BE2C (cell line): ENCODE data around the gene GMNN.

Experiments used
- DNase-seq: peaks from one replicate; pipeline ENCODE4 v3.0.0-alpha.2; 2020
- H3K27me3 ChIP-seq: fragments of 250-450 bp; sonication (Bioruptor Pico); 2 replicates; pipeline ENCODE4 v1.5.1; 2020; ENCODE audit warnings: mild to moderate bottlenecking
- H3K36me3 ChIP-seq: fragments of 250-450 bp; sonication (Bioruptor Pico); 2 replicates; pipeline ENCODE4 v1.5.1; 2020; ENCODE audit warnings: mild to moderate bottlenecking
- H3K4me1 ChIP-seq: fragments of 250-450 bp; sonication (Bioruptor Pico); 2 replicates; pipeline ENCODE4 v1.5.1; 2020
- H3K4me3 ChIP-seq: 2 replicates; pipeline ENCODE4 v1.5.1; 2011; ENCODE audit warnings: low read depth, low read length
- H3K9me3 ChIP-seq: fragments of 250-450 bp; sonication (Bioruptor Pico); 2 replicates; pipeline ENCODE4 v1.5.1; 2020
- CTCF ChIP-seq: IDR thresholded peaks from 2 replicates; pipeline ENCODE4 v1.5.1; 2012; ENCODE audit warnings: mild to moderate bottlenecking, low read depth, low read length

The GMNN gene

DNA sequence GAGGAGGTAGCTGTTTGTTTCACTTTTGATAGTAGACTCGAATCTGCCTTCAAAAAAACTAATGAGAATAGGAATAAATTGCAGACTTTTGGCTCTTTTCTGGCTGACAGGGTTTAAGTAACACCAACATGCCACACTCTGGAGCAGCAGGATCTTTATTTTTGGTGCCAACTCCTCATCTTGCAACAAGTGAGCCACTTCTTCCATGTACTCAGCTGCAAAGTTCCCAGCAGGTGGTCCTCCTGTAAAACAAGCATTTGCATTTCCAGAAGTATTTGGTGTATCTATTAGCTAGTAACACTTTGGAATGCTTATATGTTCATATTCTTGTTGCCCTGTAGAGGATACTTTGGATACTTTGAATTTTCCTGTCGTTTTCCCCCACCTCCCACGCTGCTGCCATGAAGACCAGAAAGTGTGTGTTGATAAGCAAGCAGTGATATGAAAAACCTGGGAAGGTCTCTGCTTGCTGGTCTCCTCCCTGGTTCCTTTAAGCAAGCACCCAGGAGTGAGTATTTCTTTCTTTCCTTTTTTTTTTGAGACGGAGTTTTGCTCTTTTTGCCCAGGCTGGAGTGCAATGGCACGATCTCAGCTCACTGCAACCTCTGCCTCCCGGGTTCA lies 23.0 kb downstream of the GMNN start:
- Histone ChIP-seq H3K9me3 (no peaks in the 10 kb centered on the region), H3K4me1 (peaks cover 5% of the 10 kb centered on the region; the same call in 1 of the 2 replicates), H3K36me3 (no peaks in the 10 kb centered on the region), H3K27me3 (no peaks in the 10 kb centered on the region), H3K4me3 (no peak overlapping the region)
- DNase-seq = no peak
- no peak for TF ChIP-seq CTCF

DNA sequence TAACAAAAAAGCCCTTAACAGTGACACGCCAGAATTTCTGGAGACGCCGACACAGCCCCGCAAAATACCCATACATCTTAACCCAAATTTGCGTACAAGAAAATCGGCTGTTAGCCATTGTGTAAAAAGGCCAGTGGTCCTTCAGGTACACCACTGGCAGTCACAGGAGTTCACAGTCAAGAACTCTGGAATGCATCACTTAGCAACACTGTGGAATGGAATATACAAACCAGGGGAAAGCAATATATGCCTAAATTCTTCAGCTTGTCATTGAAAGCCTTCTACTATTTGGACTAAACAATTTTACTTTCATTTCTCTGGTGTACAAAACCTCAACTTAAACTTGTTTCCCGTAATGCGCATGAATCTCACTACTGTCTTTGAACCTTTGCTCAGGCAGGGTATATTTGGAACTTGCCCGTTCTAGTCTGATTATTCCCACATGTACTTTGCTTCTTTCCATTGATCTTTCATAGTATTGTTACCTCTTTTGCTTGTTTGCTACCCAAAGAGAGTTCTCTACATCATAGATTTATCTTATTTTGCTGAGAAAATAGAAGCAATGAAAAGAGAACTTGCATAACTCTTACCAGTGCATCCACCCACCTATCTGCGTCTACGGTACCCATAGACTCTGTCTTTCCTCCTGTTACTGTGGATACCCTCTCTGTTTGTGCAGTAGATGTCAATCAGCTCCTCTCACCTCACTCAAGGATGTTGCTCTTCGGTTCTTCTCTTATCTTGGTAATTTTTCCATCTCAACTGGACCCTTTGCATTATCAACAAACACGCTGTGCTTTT lies 24.2 kb downstream of the GMNN start, which contains the start of gene ARMH2:
Gene ARMH2 (minus strand): TSS at position 178 of the 801 bp plus-strand sequence. CDS start 60 bp downstream, at position 118.
- H3K4me3 ChIP-seq = no peak within 1 kb of the TSS

DNA sequence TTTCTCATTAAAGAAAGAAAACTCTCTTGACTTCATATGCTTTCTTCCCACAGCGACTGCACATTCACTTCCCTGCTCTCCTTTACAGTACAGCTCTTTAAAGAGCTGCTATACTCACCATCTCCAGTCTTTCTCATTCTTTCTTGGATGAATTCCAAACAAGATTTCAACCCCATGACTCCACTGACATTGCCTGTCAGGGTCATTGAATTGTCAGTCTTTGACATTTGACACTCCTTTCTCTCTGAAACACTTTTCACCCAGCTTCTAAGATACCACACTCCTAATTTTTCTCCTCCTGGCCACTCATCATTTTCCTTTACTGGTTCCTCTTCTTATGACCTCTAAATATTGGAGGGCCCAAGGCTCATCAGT lies 24.8 kb downstream of the GMNN start:
- Histone ChIP-seq H3K9me3 (no peaks in the 10 kb centered on the region), H3K36me3 (no peaks in the 10 kb centered on the region), H3K4me1 (peaks cover 5% of the 10 kb centered on the region; the same call in 1 of the 2 replicates), H3K4me3 (no peak overlapping the region), H3K27me3 (no peaks in the 10 kb centered on the region)
- no peak for TF ChIP-seq CTCF
- DNase-seq = no peak

More for the DNA sequence above, 24.2 kb downstream of the GMNN start, which contains the start of gene ARMH2:
- no peak for DNase-seq
- peaks cover 5% of the 10 kb centered on the region; the same call in 1 of the 2 replicates for H3K4me1 ChIP-seq
- no peaks in the 10 kb centered on the region for H3K27me3 ChIP-seq
- no peak for TF ChIP-seq CTCF
- H3K36me3 ChIP-seq = no peaks in the 10 kb centered on the region
- no peaks in the 10 kb centered on the region for H3K9me3 ChIP-seq

DNA sequence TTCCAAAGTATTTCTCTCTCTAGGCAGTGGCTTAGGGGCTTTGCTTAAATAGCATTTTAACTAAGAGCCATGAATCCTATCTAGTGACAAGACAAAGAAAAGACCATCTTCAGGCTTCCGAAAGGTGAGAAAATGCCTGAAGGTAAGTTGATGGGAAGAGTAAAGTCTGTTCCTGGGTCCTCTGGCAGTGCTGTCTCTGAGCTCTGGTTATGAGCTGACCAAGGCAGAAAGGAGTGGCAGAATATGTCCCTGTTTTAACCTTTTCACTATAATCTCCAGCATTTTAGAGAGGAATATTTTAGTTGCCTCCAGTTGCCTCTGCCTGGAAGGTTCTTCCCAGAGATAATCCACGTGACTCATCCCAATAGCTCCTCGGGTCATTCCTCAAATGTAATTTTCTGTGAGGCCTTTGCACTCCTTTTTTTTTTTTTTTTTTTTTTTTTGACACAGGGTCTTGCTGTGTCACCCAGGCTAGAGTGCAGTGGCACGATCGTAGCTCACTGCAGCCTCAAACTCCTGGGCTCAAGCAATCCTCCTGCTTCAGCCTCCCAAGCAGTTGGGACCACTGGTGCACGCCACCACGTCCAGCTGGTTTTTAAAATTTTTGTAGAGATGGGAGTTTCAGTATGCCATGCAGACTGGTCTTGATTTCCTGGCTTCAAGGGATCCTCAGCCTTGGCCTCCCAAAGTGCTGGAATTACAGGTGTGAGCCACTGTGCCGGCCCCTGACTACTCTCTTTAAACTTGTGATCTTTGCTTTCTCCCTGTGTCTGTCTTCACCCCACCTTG lies 27.7 kb downstream of the GMNN start:
- no peaks in the 10 kb centered on the region for H3K9me3 ChIP-seq
- DNase-seq = no peak
- H3K27me3 ChIP-seq = no peaks in the 10 kb centered on the region
- no peaks in the 10 kb centered on the region for H3K36me3 ChIP-seq
- peaks cover 5% of the 10 kb centered on the region; the same call in 1 of the 2 replicates for H3K4me1 ChIP-seq
- no peak overlapping the region for H3K4me3 ChIP-seq
- no peak for TF ChIP-seq CTCF

DNA sequence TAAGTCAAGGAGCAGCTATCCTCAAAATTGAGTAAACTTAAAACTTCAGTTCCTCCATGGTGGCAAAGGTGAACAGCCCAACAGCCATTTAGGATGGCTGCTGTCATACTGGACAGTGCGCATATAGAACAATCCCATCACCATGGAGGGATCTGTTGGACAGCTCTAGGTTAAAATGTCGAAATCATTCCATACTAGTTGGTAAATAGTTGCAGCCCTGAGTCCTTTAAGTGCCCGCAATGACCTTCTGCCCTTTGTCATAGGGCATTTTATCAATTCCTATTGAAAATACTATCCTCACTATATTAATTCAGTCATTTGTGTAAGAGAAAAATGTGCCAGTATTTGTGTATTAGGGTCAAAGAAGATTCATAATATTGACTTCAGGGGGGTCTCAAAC lies 32.8 kb downstream of the GMNN start:
- H3K4me3 ChIP-seq = no peak overlapping the region
- no peaks in the 10 kb centered on the region for H3K4me1 ChIP-seq
- no peak for DNase-seq
- no peaks in the 10 kb centered on the region for H3K36me3 ChIP-seq
- no peaks in the 10 kb centered on the region for H3K27me3 ChIP-seq
- no peak for TF ChIP-seq CTCF
- no peaks in the 10 kb centered on the region for H3K9me3 ChIP-seq
